NCI-H1436 treated with DMSO at 0.1 percent for 48 hours (cell line): ENCODE measurements around the gene USP46.

Experiments
- DNase-seq: peaks from one replicate; lab custom pipeline; 2025; lab: John Stamatoyannopoulos, UW

Gene USP46

DNA sequence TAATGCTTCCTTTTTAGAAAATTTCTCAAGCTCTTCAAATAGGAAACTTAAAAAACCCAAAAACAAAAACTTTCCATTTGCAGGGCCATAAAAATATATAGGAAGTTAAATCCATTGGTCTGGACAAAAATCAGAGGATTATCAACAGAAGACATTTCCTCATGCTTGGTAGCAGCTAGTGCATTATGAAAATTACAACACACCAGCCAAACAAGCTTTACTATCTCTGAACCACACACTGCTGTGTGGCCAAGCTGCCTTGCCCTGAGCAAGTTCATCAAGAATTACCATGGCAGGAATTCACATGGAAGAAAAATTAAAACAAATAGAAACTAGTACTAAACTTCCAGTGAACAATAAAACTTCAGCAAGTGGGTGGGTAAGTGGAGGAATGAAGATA is 3.6 kb downstream of the USP46 start:
- DNase-seq, result no peak

DNA sequence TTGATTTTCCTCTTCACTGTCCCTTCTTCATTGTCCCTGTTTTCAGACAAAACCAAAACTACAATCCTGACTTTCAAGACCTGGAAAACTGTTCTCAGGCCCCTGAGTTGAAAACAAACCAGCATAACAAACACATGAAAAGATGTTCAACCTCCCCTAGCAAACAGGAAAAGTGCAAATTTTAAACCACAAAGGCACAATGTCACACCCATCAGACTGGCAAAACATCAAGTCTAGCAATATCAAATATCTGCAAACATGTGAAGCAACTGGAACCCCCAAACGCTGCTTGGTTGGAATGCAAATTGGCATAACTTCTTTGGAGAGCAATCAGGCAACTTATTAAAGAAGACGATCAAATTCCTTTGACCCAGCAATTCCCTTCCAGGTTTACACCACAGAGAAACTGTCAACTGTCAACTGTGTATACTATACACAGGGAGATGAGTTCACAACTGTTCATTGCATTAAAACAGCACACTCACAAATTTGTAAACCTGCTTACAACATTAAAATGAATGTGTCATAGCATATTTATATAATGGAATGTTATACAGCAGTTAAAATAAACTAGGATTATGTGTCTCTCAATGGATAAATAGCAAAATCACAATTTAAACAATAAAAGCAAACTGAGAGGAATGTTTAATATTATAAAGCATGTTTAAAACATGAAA is 7.0 kb downstream of the USP46 start:
- no peak for DNase-seq

DNA sequence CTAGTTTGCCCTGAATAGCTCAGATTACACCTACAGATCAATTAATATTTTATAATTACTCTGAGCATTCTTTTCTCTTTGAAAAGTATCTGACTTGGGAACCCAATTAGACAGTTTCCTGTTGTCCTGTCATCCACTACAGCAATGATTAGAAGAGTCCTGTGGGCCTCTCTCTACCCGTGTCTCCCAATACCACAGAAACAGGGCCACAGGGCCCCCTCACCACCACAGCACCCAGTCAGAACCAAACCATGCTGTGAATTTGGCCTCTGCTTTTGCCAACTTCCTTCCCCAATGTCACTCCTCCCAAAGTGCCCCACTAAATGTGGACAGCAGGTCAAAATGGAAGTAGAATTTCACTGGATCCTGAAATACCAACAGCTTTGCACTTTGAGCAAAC is 10.3 kb downstream of the USP46 start:
- DNase-seq, result no peak

DNA sequence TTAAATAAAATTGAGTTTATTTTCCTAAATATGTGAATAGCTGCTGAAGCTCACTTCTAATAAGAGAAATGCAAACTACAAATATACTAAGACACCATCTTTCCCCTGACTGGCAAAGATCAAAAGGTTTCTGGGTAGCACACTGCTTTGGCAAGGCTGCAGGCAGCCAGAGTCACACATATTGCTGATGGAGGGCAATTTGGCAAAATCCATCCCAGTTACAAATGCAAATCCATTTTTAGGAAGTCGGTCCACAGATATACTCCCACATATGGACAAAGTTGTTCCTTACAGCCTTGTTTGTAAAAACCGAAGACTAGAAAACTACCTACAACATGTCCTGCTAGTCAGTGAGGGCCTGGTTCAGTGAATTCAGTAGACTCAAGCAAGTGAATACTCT is 12.4 kb downstream of the USP46 start:
- DNase-seq, result no peak

DNA sequence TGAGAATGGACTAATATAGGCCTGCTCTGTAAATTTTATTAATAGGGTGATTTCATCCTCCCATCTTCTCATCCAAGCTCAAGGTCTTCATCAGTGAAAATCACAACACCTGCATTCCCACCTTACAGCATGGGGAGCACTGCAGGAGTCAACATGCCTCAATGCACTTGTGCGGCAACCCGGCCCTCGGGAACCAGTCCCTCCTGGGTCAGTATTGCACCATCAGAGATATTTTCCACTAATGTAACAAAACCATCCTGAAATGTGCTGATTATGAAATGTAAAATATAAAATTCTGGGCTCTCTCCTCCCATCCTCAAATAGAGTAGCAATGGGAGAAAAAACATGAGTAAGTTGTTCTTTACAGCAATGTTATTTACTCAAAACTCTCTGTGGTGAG is 13.0 kb downstream of the USP46 start:
- no peak for DNase-seq

DNA sequence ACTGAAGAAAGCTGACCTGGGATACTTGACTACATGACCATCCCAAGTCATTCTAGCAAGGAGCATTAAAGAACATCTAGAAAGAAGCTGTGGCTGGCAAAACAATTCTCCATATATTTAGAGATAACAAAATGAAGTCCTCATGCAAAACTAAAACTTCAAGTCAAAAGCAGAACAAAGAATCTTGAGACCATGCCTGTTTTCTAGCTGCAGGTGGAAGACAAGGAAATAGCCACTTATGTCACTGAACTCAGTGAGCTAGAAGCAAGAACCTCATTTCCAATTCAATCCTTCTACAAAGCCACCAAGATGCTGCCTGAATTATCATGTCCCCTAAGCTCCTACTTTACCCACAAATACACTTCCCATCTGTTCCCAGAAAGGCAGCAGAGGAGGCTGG is 13.8 kb downstream of the USP46 start:
- DNase-seq, result no peak

DNA sequence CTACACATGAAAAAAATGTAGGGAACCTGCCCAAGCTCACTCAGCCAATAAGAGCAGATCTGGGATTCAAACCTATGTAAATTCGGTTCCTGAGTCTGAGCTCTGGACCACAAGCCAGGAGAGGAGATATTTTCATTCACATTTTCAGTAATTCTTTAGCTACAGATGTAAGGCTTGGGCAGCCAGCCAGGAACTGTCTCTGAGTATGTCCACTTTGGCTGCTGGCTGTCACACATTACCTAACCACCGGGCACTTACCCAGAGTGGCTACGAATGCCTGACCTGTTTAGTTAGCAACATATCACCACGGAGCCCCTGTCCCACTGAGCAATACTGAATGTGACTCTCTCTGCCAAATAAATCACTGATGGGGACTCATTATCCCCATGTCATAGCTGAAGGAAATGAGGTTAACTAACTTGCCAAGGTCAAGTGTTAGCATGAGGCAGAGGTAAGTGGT is 15.3 kb downstream of the USP46 start:
- DNase-seq, result no peak

DNA sequence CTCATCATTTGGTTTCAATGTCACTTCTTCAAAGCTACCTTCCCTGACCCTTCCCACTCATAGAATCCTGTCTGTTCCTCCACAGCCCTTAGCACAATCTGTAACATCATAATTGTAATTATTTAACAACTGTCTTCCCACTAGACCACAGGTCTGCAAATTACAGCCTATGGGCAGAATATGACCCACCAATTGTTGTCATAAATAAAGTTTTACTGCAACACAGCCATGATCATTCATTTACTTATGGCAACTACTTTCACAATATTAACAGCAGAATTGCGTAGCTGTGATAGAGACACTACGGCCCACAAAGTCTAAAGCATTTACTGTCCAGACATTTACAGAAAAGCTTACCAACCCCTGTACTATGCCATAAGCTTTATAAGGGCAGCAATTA is 15.9 kb downstream of the USP46 start:
- no peak for DNase-seq

DNA sequence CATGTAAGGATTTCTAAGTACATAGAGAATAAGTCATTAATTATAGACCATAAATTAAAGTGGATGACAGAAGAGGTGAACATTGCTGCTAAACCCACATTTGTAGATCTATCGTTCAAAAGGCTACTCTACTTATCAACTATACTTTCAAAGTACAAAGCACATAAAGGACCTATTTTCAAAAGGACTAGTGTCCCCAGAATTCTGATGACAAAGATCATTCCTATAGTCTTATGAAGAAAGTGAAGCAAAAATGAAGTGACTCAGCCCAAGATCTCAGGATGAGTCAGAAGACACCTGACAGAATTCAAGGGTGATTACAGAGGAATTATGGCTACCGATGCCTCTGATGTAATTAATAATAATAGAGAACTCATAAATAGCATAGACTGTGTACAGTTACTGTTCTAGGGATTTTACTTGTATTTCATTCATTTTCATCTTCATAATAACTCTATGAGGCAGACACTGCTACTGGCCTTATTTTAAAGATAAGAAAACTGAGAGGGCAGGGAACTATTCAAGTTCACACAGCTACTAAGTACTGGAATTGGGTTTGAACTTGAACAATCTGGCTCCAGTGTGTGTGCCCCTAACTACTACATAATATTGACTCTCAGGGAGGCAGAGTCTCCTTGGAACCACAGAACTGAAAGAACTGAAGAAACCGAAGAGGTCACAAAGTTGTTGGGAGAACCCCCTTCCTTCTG is 17.1 kb downstream of the USP46 start:
- DNase-seq, result no peak

DNA sequence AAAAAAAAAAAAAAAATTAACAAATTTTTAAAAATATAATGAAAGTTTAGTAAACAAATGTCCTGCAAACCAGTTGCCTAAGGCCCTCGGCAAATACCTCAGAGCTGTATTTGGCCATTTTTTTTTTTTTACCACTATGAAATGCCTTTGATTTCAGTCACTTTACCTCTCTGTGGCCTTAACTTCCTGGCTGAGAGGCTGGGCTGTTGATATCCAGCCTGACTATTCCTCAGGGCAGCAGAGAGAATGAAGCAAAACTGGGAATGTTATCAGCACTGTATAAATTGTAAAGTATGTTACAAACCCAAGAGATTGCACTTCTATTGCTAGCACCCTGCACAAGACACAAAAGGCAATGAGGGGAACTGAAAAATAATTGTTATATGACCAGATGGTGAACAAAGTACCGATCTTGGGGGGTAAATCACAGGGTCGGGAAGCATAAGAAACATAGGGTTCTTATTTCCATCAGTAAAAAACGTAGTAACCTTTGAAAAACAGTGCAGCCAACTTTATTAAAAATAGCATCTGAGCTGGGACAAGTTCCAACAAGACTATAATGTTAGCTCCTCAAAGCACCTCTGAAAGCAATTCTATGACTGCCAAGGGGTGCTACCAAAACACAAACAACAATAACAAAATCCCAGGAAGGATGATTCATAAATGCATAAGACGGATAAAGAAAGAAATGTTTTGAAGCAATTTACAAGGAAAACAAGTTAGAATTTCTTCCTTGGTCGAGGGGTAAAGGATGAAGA is 18.1 kb downstream of the USP46 start:
- DNase-seq, result no peak

DNA sequence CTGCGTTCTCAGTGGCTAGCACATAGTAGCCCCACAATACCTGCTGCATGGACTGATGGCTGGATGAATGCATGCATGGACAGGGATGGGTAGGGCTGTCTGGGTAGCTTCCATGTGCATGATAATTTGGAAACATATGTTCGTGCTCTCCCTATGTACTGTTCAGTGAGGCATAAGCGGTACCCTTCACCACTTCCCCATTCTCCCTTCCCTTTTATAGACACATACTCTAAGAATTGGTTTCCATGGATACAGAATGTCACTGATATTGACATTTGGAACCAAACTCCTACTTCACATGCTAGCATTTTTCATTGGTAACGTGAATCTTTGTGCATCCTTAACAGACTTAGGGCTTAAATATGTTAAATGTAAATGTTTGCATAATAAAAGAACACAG is 20.4 kb downstream of the USP46 start:
- DNase-seq, result no peak

DNA sequence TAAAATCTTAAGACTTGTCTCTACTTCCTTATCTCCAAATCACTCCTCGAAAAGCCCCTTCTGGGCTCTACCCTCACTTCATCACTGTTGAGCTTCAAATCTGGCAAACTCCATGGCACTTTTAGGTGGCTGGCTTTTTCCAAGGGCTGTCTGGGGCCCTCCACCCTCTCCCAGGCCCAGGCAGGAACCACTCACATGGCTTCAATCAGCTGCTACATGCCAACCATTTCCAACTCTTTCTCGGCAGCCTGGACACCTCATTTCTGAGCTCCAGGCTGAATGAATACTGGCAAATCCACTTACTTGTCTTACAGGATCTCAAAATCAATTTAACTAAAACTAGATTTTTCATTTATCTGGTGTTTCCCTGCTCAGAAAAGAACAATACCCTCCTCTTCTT is 22.0 kb downstream of the USP46 start:
- no peak for DNase-seq

DNA sequence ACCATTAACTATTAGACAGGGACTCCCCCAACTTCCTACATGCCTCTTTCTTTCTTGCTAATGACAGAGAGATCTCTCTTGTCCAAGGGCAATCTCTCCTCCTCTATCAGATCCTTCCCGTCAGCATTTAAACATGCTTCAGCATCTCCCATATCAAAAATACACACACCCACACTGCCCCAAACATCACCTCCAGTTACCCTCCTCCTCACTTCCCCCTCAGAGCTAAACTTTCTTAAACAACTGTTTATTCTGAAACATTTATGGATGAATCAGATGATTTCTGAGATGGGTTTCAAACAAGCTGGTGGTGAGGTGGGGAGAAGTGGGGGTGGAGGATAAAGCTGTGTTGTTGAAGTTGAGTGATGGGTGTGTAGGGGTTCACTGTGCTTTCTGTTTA is 23.5 kb downstream of the USP46 start:
- DNase-seq, result no peak

DNA sequence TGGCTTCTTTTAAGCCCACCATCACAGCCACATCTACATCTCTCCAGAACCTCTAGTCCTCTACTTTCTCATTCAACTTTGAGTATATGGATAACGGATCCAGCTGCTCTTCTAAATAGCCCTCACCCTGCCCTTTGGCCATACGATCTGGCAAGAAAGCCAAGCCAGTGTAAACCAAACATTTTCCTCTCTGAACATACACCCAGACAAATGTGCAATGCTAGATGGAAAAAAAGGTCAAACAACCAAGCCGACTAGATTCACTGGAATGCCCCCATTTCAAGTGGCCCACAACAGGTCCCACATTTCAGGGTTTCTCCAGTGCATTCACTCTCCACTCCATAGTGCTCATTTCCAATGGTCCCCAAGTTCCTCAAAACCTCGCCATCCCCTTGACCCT is 24.0 kb downstream of the USP46 start:
- DNase-seq, result no peak

DNA sequence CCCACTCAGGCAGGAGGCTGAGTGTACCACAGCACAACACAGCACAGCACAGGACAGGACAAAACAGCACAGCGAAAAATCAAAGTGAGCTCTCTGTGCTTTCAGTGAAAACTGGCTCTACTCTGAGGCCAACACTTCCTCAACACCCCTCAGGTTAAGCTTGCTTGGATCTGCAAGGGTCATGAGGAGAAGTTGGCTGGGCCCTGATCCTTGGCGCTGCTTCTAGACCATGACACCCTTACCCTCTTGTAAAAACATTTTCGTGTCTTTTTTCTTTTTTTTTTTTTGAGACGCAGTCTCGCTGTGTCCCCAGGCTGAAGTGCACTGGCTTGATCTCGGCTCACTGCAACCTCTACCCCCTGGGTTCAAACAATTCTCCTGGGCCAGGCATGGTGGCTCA is 25.3 kb downstream of the USP46 start:
- DNase-seq, result no peak

DNA sequence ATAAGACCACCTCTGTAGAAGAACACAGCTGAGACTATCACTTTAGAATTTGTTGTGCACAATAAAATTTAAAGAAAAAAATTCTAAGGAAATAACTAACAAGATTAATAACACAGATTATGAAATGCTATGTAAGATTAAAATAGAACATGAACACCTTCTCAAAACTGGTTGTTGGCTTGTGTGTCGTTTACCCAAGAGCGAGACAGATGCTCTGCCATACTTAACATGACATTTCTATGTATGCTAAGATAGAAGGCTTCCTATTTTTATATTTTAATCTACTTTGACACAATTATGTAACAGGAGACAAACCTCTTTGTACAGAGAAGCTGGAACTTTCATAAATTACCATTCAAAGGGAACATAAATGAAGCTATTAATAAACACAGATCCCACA is 30.1 kb downstream of the USP46 start:
- DNase-seq, result no peak

DNA sequence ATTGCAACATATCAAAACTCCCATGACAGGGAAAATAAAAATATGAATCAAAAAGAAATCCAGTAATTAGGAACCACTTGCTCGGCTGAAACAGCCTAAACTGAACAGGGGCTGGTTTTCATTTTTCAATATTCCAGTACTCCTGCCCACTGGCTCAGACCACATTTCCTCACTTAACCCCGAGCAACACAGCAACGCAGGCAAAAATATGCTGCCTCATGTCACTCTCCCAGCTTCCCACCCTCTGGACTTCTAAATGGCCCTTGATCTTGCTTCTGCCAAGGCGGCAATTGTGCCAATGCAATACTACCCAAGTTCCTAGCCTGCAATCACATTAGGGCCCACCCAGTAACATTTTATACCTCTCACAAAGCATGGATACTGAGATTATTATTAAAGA is 30.6 kb downstream of the USP46 start:
- no peak for DNase-seq

DNA sequence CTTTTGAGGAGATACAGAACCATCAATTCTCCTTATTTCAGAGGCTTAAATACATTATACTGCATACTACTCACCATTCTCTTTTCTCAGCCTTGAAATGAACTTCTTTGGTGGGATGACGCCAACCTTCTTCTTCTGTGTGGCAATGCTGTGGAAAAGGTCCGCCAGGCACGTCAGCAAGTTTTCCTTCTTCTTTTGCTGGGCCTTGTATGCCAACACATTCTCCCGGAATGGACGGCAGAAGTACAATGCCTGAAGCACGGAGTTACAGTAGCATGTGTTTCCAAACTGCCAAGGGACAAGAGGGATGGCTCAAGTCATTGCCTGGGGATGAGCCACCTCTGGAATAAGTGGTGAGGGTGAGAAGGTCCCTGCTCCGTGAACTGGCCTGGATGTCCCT is 31.2 kb downstream of the USP46 start:
- DNase-seq, result no peak

DNA sequence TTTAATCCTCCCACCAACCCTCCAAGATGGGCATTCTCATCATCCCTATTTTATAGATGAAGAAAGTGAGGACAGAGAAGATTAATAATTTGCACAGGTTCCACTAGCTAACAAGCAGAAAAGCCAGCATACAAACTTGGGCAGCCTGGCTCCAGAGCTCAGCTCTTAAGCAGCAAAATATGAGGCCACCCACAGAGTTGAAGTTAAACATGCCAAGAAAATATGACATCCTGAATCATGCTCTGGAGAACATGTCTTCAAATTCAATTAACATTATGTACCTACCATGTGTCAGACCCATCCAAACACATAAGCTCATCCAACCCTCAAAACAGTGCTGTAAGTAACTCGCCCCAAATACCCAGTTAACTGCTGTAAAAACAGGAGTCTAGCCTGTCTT is 33.9 kb downstream of the USP46 start:
- DNase-seq, result no peak

DNA sequence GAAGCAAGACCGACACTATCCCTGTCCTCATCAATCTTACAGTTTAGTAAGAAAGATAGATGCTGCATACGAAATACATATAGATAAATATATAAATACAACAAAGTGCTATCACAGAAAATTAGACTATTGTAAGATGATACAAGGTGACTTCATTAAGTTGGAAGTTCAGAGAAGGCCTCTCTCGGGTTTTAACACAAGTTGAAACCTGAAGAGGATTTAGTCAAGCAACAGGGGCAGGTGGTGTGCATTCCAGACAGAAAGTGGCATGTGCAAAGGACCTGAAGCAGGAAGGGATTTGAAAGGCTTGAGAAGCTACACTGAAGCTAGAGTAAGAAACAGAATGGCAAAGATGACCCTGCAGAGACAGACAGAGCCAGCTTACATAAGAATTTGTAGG is 36.5 kb downstream of the USP46 start:
- no peak for DNase-seq

DNA sequence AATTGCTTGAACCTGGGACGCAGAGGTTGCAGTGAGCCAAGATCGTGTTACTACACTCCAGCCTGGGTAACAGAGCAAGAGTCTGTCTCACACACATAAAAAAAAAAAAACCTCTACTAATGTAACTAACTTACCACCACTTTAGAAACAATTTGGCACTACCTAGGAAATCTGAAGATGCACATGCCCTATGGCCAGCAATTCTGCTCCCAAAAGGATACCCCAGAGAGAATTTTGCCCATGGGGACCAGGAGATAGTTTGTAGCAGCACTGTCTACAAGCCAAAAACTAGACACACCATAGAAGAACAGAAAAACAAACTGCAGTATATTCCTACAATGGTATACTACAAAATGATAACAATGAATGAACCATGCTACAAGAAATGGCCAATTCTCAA is 37.5 kb downstream of the USP46 start:
- DNase-seq, result no peak

DNA sequence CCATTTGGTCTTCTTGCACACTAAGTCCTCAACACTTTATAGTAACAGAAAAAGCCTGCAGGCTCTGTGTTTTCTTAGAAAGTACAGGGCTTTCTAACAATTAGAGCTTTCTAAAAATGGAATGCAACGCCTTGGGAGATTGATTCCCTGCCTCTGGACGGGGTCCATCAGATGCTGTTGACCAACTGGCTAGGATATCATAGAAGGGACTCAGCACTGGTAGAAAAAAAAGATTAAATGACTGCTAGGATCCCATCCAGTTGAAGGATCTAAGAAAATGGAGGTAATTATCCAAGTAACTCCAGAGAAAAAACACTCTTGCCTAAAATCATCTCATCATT is 39.5 kb downstream of the USP46 start:
- DNase-seq, result no peak

DNA sequence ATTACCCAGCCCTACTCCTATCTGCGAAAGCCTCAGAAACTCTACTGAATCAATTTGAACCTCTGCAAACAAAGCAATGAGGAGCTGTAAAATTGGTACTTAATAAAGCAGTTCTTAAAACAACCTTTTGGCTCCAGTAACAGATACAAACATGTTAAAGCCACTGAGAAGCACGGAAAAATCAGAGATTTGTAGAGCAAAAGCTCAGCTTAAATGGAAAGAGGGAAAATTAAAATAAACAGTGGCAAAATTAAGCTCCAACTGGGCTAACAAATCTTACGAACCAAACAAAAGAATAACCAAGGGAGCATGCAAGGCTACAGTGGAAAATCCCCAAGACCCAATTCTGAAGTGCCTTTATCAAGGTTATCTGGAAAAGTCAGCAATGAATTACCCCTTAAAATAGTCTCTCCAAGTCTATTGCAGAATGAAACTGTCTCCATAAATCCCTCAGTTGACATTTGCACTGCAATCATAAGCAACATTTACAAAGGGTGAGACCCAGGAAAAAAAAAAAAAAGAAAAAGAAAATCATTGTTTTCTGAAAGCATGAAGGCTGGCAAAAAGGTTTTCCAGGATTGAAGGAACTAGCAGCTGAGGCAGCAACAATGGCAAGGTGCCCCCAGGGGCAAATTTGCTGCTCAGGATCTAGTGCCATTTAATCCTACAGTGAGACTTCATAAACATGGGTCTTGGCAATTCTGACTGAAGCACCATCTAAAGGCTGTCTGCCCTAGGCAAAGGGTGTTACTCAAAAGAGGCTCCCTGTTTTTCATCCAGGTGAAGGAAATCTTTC is 40.1 kb downstream of the USP46 start:
- DNase-seq, result no peak
